Naive thymus-derived CD8-positive, alpha-beta T cell (primary cell): ENCODE data around the gene ERBB4. TPM values are rescaled to one million over a fixed set of nuclear protein-coding genes. Genes with fewer than 3 reads are reported as not detected.

ENCODE experiments used
- ATAC-seq, 2 donors: fragments of 150-1000 bp; cut with Tn5 transposase in 1 of 2; sonication (Bioruptor Pico), chemical (Tn5 transposase) in 1 of 2; 1 replicate in 1 of 2; 2 replicates in 1 of 2; pipeline ENCODE4 v1.10.0; 2021; ENCODE audit warnings: mild to moderate bottlenecking in 2 of 2, moderate library complexity in 2 of 2
- POLR2A ChIA-PET: fragments of 350-600 bp; sonication (Branson Sonifier 250); formaldehyde crosslinking; loops from one replicate; lab custom pipeline; 2021; ENCODE audit warnings: antibody characterized with exemption; lab: Charles Lee
- DNase-seq, 10 donors: peaks; one replicate each; pipeline versions ENCODE4 v3.0.0 to v3.0.0-alpha.2; 2020 to 2022
- H3K27ac Mint-ChIP-seq, 10 donors: one replicate each; pipeline ENCODE4 v1.8.0; 2020 to 2022; ENCODE audit warnings: mild to moderate bottlenecking in 10 of 10, mixed read lengths in 10 of 10, moderate library complexity in 4 of 10, inconsistent platforms in 1 of 10
- H3K27me3 Mint-ChIP-seq, 5 donors: one replicate each; pipeline ENCODE4 v1.8.0; 2021 to 2022; ENCODE audit warnings: mixed read lengths in 5 of 5
- H3K36me3 Mint-ChIP-seq, 3 donors: one replicate each; pipeline ENCODE4 v1.8.0; 2020 to 2022; ENCODE audit warnings: mixed read lengths in 3 of 3, mild to moderate bottlenecking in 2 of 3, inconsistent platforms in 1 of 3
- H3K4me1 Mint-ChIP-seq, 4 donors: one replicate each; pipeline ENCODE4 v1.8.0; 2021 to 2022; ENCODE audit warnings: mixed read lengths in 4 of 4
- H3K4me3 Mint-ChIP-seq, 10 donors: one replicate each; pipeline ENCODE4 v1.8.0; 2020 to 2022; ENCODE audit warnings: mild to moderate bottlenecking in 10 of 10, mixed read lengths in 10 of 10, moderate library complexity in 6 of 10, inconsistent platforms in 1 of 10
- H3K9me3 Mint-ChIP-seq, 9 donors: one replicate each; pipeline ENCODE4 v1.8.0; 2020 to 2022; ENCODE audit warnings: mixed read lengths in 9 of 9, mild to moderate bottlenecking in 3 of 9, inconsistent platforms in 1 of 9, moderate library complexity in 1 of 9
- polyA plus RNA-seq, 3 donors: library from polyadenylated mRNA; unstranded; fragments of 300-500 nt; fragmentation: Illumina TruSeq; gene quantifications; one replicate each; pipeline ENCODE4 v1.2.3, GENCODE V29; 2021
- total RNA-seq, 8 experiments: library from RNA in 2 of 8; stranded (reverse) in 2 of 8; gene quantifications; one replicate each; pipeline ENCODE4 v1.2.3 and lab custom pipeline; 2021 to 2026

ERBB4 gene
- total and polyA plus RNA-seq, 5 experiments from 2014 or later: not detected

- H3K4me1 Mint-ChIP-seq: no peaks in the 10 kb centered on the region
- no peak overlapping the region for H3K4me3 Mint-ChIP-seq
- DNase-seq (no peak), ATAC-seq (no peak)
- no peaks in the 10 kb centered on the region for H3K36me3 Mint-ChIP-seq
- H3K9me3 Mint-ChIP-seq: peaks cover 0 to 7% (median 0%) of the 10 kb centered on the region in 9 donors
- POLR2A ChIA-PET: no interaction called here
- no peak overlapping the region for H3K27ac Mint-ChIP-seq
- no peaks in the 10 kb centered on the region for H3K27me3 Mint-ChIP-seq
Observed at GRCh38 chr2:211879323-211879722, 659.3 kb downstream of the ERBB4 start.

DNA sequence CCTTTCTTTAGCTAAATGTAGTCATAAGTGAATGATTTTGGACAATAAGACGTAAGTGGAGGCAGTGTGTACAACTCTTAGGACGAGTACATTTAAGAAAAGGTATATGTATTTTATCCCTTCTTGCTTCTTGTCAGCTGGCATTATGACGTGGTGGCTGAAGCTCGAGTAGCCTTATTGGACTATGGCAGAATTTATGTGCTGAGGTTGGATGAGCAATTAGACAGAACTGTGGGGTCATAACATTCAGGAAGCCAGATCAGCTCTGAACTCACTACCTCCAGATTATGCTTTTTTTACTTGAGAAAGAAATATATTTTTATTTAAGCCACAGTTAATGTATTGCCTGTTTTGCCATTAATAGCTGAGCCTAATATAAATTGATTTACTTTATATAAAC, 661.5 kb downstream of the ERBB4 start:
- H3K4me3 Mint-ChIP-seq: no peak overlapping the region
- POLR2A ChIA-PET: no interaction called here
- no peak for DNase-seq
- H3K27me3 Mint-ChIP-seq: no peaks in the 10 kb centered on the region
- H3K27ac Mint-ChIP-seq: no peak overlapping the region
- no peak for ATAC-seq
- H3K36me3 Mint-ChIP-seq: no peaks in the 10 kb centered on the region
- peaks cover 0 to 5% (median 0%) of the 10 kb centered on the region in 9 donors for H3K9me3 Mint-ChIP-seq
- no peaks in the 10 kb centered on the region for H3K4me1 Mint-ChIP-seq

DNA sequence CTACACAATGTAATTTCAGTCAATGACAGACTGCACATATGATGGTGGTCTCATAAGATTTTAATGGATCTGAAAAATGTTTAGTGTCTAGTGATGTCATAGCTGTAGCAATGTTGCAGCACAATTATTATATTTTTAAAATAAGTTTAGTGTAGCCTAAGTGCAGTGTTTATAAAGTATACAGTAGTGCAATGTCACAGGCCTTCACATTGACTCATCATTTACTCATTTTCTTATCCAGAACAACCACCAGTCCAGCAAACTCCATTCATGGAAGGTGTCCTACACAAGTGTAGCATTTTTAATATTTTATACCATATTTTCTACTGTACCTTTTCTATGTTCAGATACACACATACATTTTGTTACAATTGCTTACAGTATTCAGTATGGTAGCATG, 663.1 kb downstream of the ERBB4 start:
- Mint-ChIP-seq H3K4me1 (no peaks in the 10 kb centered on the region), H3K27ac (no peak overlapping the region), H3K9me3 (peaks cover 0 to 4% (median 0%) of the 10 kb centered on the region in 9 donors), H3K36me3 (no peaks in the 10 kb centered on the region), H3K27me3 (no peaks in the 10 kb centered on the region), H3K4me3 (no peak overlapping the region)
- POLR2A ChIA-PET: no interaction called here
- ATAC-seq: no peak
- DNase-seq: no peak

- no peak for ATAC-seq
- no peak for DNase-seq
- H3K36me3 Mint-ChIP-seq: peaks cover 0 to 3% (median 0%) of the 10 kb centered on the region in 3 donors
- no peaks in the 10 kb centered on the region for H3K4me1 Mint-ChIP-seq
- POLR2A ChIA-PET: no interaction called here
- H3K4me3 Mint-ChIP-seq: no peak overlapping the region
- no peak overlapping the region for H3K27ac Mint-ChIP-seq
- H3K27me3 Mint-ChIP-seq: no peaks in the 10 kb centered on the region
- peaks cover 0 to 10% (median under 1%) of the 10 kb centered on the region in 9 donors for H3K9me3 Mint-ChIP-seq
Observed at GRCh38 chr2:211868996-211869533, 669.5 kb downstream of the ERBB4 start.

GRCh38 chr2:211867845-211868451, 670.7 kb downstream of the ERBB4 start:
- Mint-ChIP-seq H3K9me3 (peaks cover 0 to 11% (median 2%) of the 10 kb centered on the region in 9 donors), H3K36me3 (peaks cover 0 to 3% (median 0%) of the 10 kb centered on the region in 3 donors), H3K27ac (no peak overlapping the region), H3K4me3 (no peak overlapping the region), H3K4me1 (no peaks in the 10 kb centered on the region), H3K27me3 (no peaks in the 10 kb centered on the region)
- ATAC-seq: no peak
- no peak for DNase-seq
- POLR2A ChIA-PET: no interaction called here

DNA sequence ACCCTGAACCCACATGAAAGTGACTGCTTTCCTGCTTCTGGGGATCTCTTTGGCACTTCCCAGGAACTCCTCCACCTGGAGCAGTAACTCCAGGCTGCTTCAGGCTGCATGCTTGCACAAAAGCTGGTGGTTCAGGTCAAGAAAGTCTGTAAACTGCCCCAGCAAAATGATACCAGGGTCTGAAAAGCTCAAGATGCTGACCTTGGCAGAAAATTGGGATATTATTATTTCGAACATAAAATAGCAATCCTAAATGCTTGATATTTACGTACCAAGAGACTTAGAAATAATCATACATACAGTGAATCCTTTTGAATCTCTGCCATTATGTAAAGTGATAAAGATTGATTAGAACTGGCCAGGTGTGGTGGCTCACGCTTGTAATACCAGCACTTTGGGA, 674.3 kb downstream of the ERBB4 start:
- DNase-seq (no peak), ATAC-seq (no peak)
- no peaks in the 10 kb centered on the region for H3K27me3 Mint-ChIP-seq
- POLR2A ChIA-PET: no interaction called here
- H3K27ac Mint-ChIP-seq: no peak overlapping the region
- no peaks in the 10 kb centered on the region for H3K4me1 Mint-ChIP-seq
- H3K9me3 Mint-ChIP-seq: peaks cover 0 to 7% (median 4%) of the 10 kb centered on the region in 9 donors
- peaks cover 0 to 3% (median 0%) of the 10 kb centered on the region in 3 donors for H3K36me3 Mint-ChIP-seq
- H3K4me3 Mint-ChIP-seq: no peak overlapping the region

DNA sequence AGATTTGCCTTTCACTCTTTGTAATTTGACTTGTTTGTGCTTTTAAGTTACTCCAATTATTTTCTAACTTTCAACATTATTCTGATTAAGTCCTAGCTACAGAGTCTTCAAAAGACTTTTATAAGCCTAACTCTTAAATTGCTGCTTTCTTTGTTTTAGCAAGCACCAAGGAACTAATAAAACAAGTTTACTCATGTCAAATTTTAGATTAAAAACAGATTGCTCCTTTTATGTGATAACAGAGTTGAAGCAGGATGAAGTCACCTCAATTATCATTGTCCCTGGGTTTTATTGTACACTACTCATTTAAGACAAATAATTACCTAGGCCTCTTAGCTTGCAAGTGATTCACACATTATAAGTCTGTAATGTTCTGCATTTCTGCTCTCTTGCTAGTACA, 678.4 kb downstream of the ERBB4 start:
- no peak for DNase-seq
- Mint-ChIP-seq H3K27me3 (no peaks in the 10 kb centered on the region), H3K4me3 (no peak overlapping the region), H3K9me3 (peaks cover 0 to 8% (median 3%) of the 10 kb centered on the region in 9 donors), H3K27ac (no peak overlapping the region), H3K36me3 (no peaks in the 10 kb centered on the region), H3K4me1 (no peaks in the 10 kb centered on the region)
- no peak for ATAC-seq
- POLR2A ChIA-PET: no interaction called here

GRCh38 chr2:211854832-211855231, 683.8 kb downstream of the ERBB4 start:
- Mint-ChIP-seq H3K27ac (no peak overlapping the region), H3K9me3 (peaks cover 0 to 8% (median 0%) of the 10 kb centered on the region in 9 donors), H3K27me3 (no peaks in the 10 kb centered on the region), H3K4me1 (no peaks in the 10 kb centered on the region), H3K36me3 (no peaks in the 10 kb centered on the region), H3K4me3 (no peak overlapping the region)
- no peak for ATAC-seq
- POLR2A ChIA-PET: no interaction called here
- DNase-seq: no peak

DNA sequence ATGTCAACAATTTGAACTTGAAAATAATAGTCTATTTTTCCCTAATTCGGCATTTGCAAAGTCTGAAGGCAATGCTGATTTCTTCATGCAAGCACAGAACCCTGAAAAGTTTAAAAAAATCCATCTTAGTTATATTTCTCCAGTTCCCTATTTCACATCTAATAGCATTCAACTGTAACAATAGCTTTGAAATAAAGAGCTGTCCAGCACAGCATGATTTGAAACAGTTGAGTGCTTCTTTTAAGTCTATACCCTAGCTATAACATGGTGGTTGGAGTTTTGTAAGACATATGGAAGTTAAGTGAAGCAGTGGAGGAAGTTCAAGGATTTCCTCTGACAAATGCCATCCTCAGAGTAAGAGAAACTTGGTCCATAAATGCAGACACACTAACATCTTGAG, 691.9 kb downstream of the ERBB4 start:
- no peak overlapping the region for H3K4me3 Mint-ChIP-seq
- H3K27me3 Mint-ChIP-seq: no peaks in the 10 kb centered on the region
- no peak overlapping the region for H3K27ac Mint-ChIP-seq
- H3K36me3 Mint-ChIP-seq: no peaks in the 10 kb centered on the region
- peaks cover 0 to 6% (median 0%) of the 10 kb centered on the region in 9 donors for H3K9me3 Mint-ChIP-seq
- ATAC-seq: no peak
- no peak for DNase-seq
- POLR2A ChIA-PET: no interaction called here
- no peaks in the 10 kb centered on the region for H3K4me1 Mint-ChIP-seq

DNA sequence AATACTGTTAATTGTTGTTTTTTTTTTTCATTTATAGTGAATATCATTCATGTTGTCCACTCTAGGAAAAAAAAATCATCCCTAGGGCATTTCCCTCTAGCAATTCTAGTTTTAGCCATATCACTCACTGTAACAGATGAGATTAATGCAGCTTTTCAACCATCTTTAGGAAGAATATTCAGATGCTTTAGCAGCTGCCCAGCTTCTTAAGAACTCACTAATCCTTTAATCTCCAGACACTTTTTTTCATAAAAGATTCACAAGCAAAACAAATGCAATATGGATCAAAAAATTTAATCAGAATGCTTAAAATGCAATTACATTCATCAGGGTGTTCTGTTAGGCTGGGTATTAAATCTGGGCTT, 692.6 kb downstream of the ERBB4 start:
- Mint-ChIP-seq H3K4me3 (no peak overlapping the region), H3K9me3 (peaks cover 0 to 6% (median 0%) of the 10 kb centered on the region in 9 donors), H3K27ac (no peak overlapping the region), H3K36me3 (no peaks in the 10 kb centered on the region), H3K4me1 (no peaks in the 10 kb centered on the region), H3K27me3 (no peaks in the 10 kb centered on the region)
- ATAC-seq (no peak), DNase-seq (no peak)
- POLR2A ChIA-PET: no interaction called here

DNA sequence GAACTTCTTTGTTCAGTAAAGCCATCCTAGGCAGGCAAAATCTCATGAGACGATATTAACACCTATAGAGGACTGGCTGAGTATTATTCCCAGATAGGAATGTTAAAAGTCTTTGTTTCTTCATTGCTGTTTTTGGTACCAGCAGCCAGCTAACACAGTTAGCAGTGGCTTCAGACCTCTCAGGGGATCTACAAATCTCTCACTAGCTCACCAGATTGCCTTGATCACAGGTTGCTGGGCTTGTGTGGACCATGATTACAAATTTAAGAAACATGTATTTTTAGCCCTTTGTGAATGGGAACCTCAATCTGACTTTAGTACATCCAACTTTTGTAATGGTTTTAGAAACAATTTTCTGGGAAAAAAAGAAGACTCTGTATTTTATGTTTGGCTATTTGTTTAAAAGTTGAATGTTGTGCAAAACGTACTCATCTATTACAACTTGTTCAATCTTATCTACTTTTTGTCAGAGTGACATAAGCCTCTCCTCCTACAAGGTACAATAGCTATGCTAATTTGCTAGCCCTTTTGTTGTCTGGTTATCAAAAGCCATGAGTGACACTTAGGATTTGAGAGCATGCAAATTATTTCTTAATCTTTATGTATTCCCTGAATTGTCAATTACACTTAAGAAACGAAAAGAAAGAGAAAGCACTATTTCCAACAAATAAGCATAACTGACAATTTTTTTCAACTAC, 693.1 kb downstream of the ERBB4 start:
- H3K27me3 Mint-ChIP-seq: no peaks in the 10 kb centered on the region
- ATAC-seq: no peak
- H3K36me3 Mint-ChIP-seq: no peaks in the 10 kb centered on the region
- H3K4me3 Mint-ChIP-seq: no peak overlapping the region
- DNase-seq: no peak
- no peaks in the 10 kb centered on the region for H3K4me1 Mint-ChIP-seq
- H3K9me3 Mint-ChIP-seq: peaks cover 0 to 6% (median 0%) of the 10 kb centered on the region in 9 donors
- POLR2A ChIA-PET: no interaction called here
- H3K27ac Mint-ChIP-seq: no peak overlapping the region

DNA sequence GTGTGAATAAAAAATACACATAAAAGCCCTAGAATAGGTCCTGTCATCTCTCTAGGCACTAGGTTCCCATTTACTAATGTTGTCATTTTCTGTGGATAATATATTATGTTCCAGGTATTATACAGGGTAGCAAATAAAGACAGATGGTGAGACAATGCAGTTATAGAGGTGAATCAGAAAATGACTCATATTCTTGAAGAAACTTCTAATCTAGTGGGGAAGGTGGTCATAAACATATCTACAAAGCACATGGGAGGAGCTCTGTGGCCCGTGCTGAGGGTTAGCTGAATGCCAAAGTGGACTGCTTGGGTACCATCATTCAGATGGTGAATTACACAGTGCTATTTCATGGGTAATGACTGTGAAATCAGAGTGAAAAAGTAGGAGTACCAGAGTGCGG, 700.9 kb downstream of the ERBB4 start:
- H3K4me1 Mint-ChIP-seq: no peaks in the 10 kb centered on the region
- peaks cover 0 to 9% (median 1%) of the 10 kb centered on the region in 9 donors for H3K9me3 Mint-ChIP-seq
- DNase-seq (no peak), ATAC-seq (no peak)
- POLR2A ChIA-PET: no interaction called here
- H3K27ac Mint-ChIP-seq: no peak overlapping the region
- no peaks in the 10 kb centered on the region for H3K27me3 Mint-ChIP-seq
- H3K4me3 Mint-ChIP-seq: no peak overlapping the region
- no peaks in the 10 kb centered on the region for H3K36me3 Mint-ChIP-seq

DNA sequence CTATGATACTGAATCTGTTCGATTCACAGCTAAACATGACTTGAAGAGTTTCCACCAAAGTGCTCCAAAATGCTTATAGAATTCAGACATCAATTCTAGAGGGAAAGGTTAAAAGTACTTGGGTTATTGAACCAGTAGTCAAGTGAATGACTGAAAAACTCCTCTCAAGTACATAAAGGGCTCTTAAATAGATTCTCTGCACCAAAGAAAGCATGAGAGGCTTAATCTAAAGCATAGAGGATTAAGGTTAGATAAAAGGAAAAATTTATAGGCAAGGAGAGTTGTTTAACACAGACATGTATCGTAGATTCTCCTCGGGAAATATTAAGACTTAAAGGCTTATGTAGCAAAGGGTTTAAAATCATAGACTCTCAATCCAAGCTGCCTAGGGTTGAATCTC, 701.4 kb downstream of the ERBB4 start:
- Mint-ChIP-seq H3K4me3 (no peak overlapping the region), H3K9me3 (peaks cover 0 to 9% (median 1%) of the 10 kb centered on the region in 9 donors), H3K27ac (no peak overlapping the region), H3K36me3 (no peaks in the 10 kb centered on the region), H3K4me1 (no peaks in the 10 kb centered on the region), H3K27me3 (no peaks in the 10 kb centered on the region)
- DNase-seq (no peak), ATAC-seq (no peak)
- POLR2A ChIA-PET: no interaction called here
